T-cell (primary cell): ENCODE measurements around the gene RGS8. TPM values are rescaled to one million over a fixed set of nuclear protein-coding genes. Genes with fewer than 3 reads are reported as not detected.

Experiments used
- ATAC-seq, 4 experiments: fragments of 200-7000 bp in 3 of 4; fragments of 150-1000 bp in 1 of 4; cut with Tn5 transposase; replicated peaks in 1 of 4; 1 replicate in 3 of 4; 2 replicates in 1 of 4; pipeline ENCODE4 v1.10.0; 2021; ENCODE audit warnings: moderate library complexity in 3 of 4, mild to moderate bottlenecking in 2 of 4, moderate number of reproducible peaks in 1 of 4
- CTCF ChIA-PET, 2 donors: fragments of 300-600 bp; sonication (Branson Sonifier 250); formaldehyde crosslinking; loops; one replicate each; lab custom pipeline; 2022; ENCODE audit warnings: antibody characterized with exemption in 2 of 2; lab: Charles Lee
- POLR2A ChIA-PET, 2 donors: fragments of 300-600 bp; sonication (Branson Sonifier 250); formaldehyde crosslinking; loops; one replicate each; lab custom pipeline; 2022; ENCODE audit warnings: antibody characterized with exemption in 2 of 2; lab: Charles Lee
- DNase-seq, 35 experiments: peaks; one replicate each; pipeline versions ENCODE4 v3.0.0 to v3.0.0-alpha.2; 2013 to 2023
- H3K27ac ChIP-seq: one replicate; pipeline ENCODE4 v1.5.1; 2013; ENCODE audit warnings: low read length
- H3K27me3 ChIP-seq, 2 experiments: replicated peaks in 1 of 2; 1 replicate in 1 of 2; 2 replicates in 1 of 2; pipeline versions ENCODE4 v1.6.1 to v1.7.0; 2013; ENCODE audit warnings: low read length in 1 of 2, mixed read lengths in 1 of 2; ENCODE audit not compliant: control insufficient read depth in 2 of 2, insufficient read depth in 2 of 2; ENCODE audit errors: extremely low read depth in 1 of 2
- H3K36me3 ChIP-seq, 2 donors: 1 replicate in 1 of 2; 2 replicates in 1 of 2; pipeline versions ENCODE4 v1.6.1 to v1.7.0; 2013; ENCODE audit warnings: low read length in 1 of 2; ENCODE audit not compliant: control insufficient read depth in 2 of 2, insufficient read depth in 1 of 2; ENCODE audit errors: extremely low read depth in 1 of 2
- H3K4me1 ChIP-seq, 2 experiments: 1 replicate in 1 of 2; 2 replicates in 1 of 2; pipeline versions ENCODE4 v1.6.1 to v1.7.0; 2013; ENCODE audit warnings: low read length in 2 of 2, mixed read lengths in 1 of 2; ENCODE audit not compliant: insufficient read depth in 2 of 2, control insufficient read depth in 1 of 2; ENCODE audit errors: extremely low read depth in 1 of 2
- H3K4me3 ChIP-seq, 2 donors: 1 replicate in 1 of 2; 2 replicates in 1 of 2; pipeline versions ENCODE4 v1.5.1 to v1.7.0; 2013; ENCODE audit warnings: mild to moderate bottlenecking in 2 of 2, low read length in 1 of 2, moderate library complexity in 1 of 2; ENCODE audit not compliant: control insufficient read depth in 1 of 2; ENCODE audit errors: extremely low read depth in 1 of 2
- H3K9me3 ChIP-seq: 2 replicates; pipeline ENCODE4 v1.7.0; 2013
- H3K27ac Mint-ChIP-seq, 2 donors: one replicate each; pipeline ENCODE4 v1.8.0; 2020 to 2021; ENCODE audit warnings: mild to moderate bottlenecking in 2 of 2, mixed read lengths in 2 of 2
- H3K27me3 Mint-ChIP-seq, 2 donors: one replicate each; pipeline ENCODE4 v1.8.0; 2021 to 2022; ENCODE audit warnings: mixed read lengths in 2 of 2
- H3K36me3 Mint-ChIP-seq: one replicate; pipeline ENCODE4 v1.8.0; 2021; ENCODE audit warnings: mixed read lengths
- H3K4me1 Mint-ChIP-seq, 3 donors: one replicate each; pipeline ENCODE4 v1.8.0; 2020 to 2022; ENCODE audit warnings: mixed read lengths in 3 of 3, mild to moderate bottlenecking in 1 of 3
- H3K4me3 Mint-ChIP-seq, 3 donors: one replicate each; pipeline ENCODE4 v1.8.0; 2020 to 2022; ENCODE audit warnings: mild to moderate bottlenecking in 3 of 3, mixed read lengths in 3 of 3, moderate library complexity in 3 of 3
- H3K9me3 Mint-ChIP-seq, 3 donors: one replicate each; pipeline ENCODE4 v1.8.0; 2020 to 2022; ENCODE audit warnings: mixed read lengths in 3 of 3
- WGBS: methylation state at CpG from one replicate; pipeline ENCODE4 v1.1.5; 2013; ENCODE audit warnings: missing lambda C conversion rate; ENCODE audit not compliant: insufficient coverage; 5-methylcytosine and 5-hydroxymethylcytosine counted together
- total RNA-seq, 35 experiments: library from RNA in 6 of 35; stranded (reverse) in 6 of 35; fragments of 120-200 nt in 1 of 35; gene quantifications; one replicate each; pipeline versions ENCODE4 v1.2.1 to v1.2.4 and lab custom pipeline; 2013 to 2026

The RGS8 gene
- total RNA-seq, 5 donors from 2014 or later (not counting 1 experiment from before 2014, with no cell fraction given) = not detected

- no CpG with 5 or more reads among the region's 11 CpGs for WGBS
- no peaks in the 10 kb centered on the region for H3K9me3 Mint-ChIP-seq
- Histone ChIP-seq H3K9me3 (no peaks in the 10 kb centered on the region), H3K36me3 (no peaks in the 10 kb centered on the region), H3K27me3 (peaks cover 5 to 14% of the 10 kb centered on the region in 2 experiments), H3K27ac (no peak overlapping the region), H3K4me1 (no peaks in the 10 kb centered on the region), H3K4me3 (no peak overlapping the region)
- ChIA-PET POLR2A (no interaction called here), CTCF (interaction anchor here in 1 of 2 donors (0.6 kb wide), 1 partner anchor 535 kb away, joined by 3 read pairs; no protein-coding TSS in a partner anchor)
- no peak overlapping the region for H3K27ac Mint-ChIP-seq
- no peak for ATAC-seq
- H3K4me1 Mint-ChIP-seq = peaks cover 0 to 8% (median 0%) of the 10 kb centered on the region in 3 donors
- no peak for DNase-seq
- H3K4me3 Mint-ChIP-seq = no peak overlapping the region
- peaks cover 10 to 19% of the 10 kb centered on the region in 2 donors for H3K27me3 Mint-ChIP-seq
- H3K36me3 Mint-ChIP-seq = no peaks in the 10 kb centered on the region
Measured at GRCh38 chr1:182670032-182670749, 14.2 kb downstream of the RGS8 start.

DNA sequence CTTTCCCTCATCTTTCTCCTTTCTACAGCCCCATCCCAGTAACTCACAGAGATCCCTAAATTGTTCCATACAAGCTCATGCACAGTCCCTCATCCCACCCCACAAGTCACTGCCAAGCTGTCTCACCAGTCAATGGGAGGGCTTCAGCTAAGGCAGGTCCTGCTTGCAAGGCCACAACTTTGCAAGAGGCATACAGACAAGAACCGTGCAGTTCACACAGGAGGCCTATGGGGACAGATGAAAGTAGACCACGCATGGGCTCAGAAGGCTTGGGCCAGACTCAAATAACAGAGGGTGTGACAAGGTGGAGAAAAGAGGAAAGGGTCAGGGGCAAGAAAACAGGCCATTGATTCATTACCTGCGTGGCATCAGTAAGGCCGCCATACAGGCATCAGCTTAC, 15.1 kb downstream of the RGS8 start:
- no peaks in the 10 kb centered on the region for H3K36me3 Mint-ChIP-seq
- no peak overlapping the region for H3K4me3 Mint-ChIP-seq
- H3K27ac ChIP-seq = no peak overlapping the region
- H3K4me1 Mint-ChIP-seq = peaks cover 0 to 11% (median 0%) of the 10 kb centered on the region in 3 donors
- 96% methylated on average over 4 of the region's 4 CpGs for whole genome bisulfite sequencing
- H3K27me3 Mint-ChIP-seq = peaks cover 10 to 19% of the 10 kb centered on the region in 2 donors
- no peaks in the 10 kb centered on the region for H3K4me1 ChIP-seq
- H3K36me3 ChIP-seq = no peaks in the 10 kb centered on the region
- H3K9me3 ChIP-seq = no peaks in the 10 kb centered on the region
- no peak overlapping the region for H3K4me3 ChIP-seq
- H3K27me3 ChIP-seq = peaks cover 5 to 14% of the 10 kb centered on the region in 2 experiments
- POLR2A ChIA-PET = no interaction called here
- DNase-seq (no peak), ATAC-seq (no peak)
- H3K27ac Mint-ChIP-seq = no peak overlapping the region
- no peaks in the 10 kb centered on the region for H3K9me3 Mint-ChIP-seq
- CTCF ChIA-PET = no interaction called here

DNA sequence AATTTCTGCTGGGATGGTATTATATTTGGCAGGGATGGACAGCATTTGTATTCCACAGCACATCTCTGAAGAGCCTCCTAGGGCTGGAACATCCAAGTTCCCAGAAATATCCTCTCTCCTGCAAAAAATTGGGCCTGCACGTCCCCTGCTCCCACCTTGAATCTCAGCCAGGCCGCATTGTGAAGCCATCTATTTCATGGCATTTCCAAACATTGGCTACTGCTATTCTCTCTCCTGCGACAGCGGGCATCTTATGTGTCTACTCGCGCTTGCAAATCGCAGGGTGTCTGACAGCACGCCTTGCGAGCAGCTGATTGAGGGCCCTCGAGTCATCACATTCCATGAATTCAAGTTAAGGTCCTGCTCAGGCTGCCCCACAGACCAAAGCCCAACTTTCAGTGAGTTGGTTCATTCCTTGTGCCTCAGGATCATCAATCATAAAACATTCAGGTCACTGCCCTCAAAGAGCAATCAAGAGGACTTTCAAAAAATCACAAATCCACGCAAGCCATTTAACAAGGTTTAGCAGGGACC, 15.8 kb downstream of the RGS8 start:
- H3K4me3 Mint-ChIP-seq = no peak overlapping the region
- DNase-seq (no peak), ATAC-seq (no peak)
- peaks cover 10 to 19% of the 10 kb centered on the region in 2 donors for H3K27me3 Mint-ChIP-seq
- ChIA-PET CTCF (no interaction called here), POLR2A (no interaction called here)
- peaks cover 0 to 11% (median 0%) of the 10 kb centered on the region in 3 donors for H3K4me1 Mint-ChIP-seq
- no peaks in the 10 kb centered on the region for H3K36me3 ChIP-seq
- no peak overlapping the region for H3K4me3 ChIP-seq
- 96% methylated on average over 10 of the region's 11 CpGs for WGBS
- H3K27me3 ChIP-seq = peaks cover 5 to 14% of the 10 kb centered on the region in 2 experiments
- H3K27ac Mint-ChIP-seq = no peak overlapping the region
- no peaks in the 10 kb centered on the region for H3K9me3 Mint-ChIP-seq
- no peaks in the 10 kb centered on the region for H3K36me3 Mint-ChIP-seq
- no peaks in the 10 kb centered on the region for H3K9me3 ChIP-seq
- H3K4me1 ChIP-seq = no peaks in the 10 kb centered on the region
- H3K27ac ChIP-seq = no peak overlapping the region

DNA sequence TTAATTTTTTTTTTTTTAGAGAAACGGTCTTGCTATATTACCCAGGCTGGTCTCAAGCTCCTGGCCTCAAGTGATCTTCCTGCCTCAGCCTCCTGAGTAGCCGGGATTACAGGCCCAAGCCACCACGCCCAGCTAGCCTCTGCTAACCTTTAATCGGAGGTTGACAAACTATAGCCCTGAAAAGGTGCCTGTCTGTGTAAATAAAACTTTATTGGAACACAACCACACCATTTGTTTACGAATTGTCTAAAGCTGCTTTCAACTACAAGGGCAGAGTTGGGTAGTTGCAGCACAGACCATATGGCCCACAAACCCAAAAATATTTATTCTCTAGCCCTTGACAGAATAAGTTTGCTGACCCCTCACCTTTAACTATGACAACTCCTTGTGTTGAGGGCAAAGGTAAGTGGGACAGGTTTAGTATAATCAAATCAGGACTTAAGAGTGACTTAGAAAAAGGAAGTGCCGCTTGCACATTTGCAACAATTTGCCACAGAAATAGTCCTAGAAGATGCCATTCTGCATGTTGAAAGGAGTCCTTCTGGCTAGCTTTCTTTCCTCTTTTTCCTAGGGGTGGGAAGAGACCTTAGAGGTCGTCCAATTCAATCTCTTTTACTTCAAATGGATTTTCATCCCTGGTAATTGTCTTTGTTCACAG, 16.4 kb downstream of the RGS8 start:
- WGBS = 89% methylated on average over 5 of the region's 7 CpGs
- CTCF ChIA-PET = interaction anchor here in 1 of 2 donors (0.7 kb wide), 1 partner anchor 72 kb away, joined by 4 read pairs; no protein-coding TSS in a partner anchor

DNA sequence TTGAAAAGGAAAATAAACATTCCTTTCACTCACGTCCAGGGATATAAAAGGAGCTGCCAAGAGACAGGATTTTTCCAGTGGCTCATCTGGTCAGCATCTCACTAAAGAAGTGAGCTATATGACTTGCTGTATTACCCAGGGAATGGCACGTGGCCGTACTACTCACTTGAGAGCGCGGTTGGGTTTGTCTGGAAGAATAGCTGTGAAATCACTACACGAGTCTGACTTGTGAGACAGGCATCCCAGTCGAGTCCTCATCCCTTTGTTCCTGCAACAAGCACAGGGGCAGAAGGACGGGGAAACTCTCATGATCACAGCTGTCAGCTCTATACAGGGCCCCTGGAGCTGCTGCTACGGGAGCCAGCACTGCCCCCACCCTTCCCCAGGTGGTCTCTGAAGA, 17.7 kb downstream of the RGS8 start:
- Histone ChIP-seq H3K27me3 (peaks cover 2 to 7% of the 10 kb centered on the region in 2 experiments), H3K4me1 (no peaks in the 10 kb centered on the region), H3K36me3 (no peaks in the 10 kb centered on the region), H3K9me3 (no peaks in the 10 kb centered on the region), H3K27ac (no peak overlapping the region), H3K4me3 (no peak overlapping the region)
- ChIA-PET POLR2A (interaction anchor here in 1 of 2 donors (0.6 kb wide), 1 partner anchor 80 kb away, joined by 3 read pairs; no protein-coding TSS in a partner anchor), CTCF (interaction anchor here (0.6 to 1.2 kb wide), 7 partner anchors 11 to 70 kb away, joined by 3 to 4 read pairs (median 3); no protein-coding TSS in a partner anchor)
- DNase-seq (no peak), ATAC-seq (no peak)
- 74% methylated on average over 8 of the region's 9 CpGs for WGBS
- H3K27me3 Mint-ChIP-seq = peaks cover 7 to 11% of the 10 kb centered on the region in 2 donors
- peaks cover 0 to 11% (median 0%) of the 10 kb centered on the region in 3 donors for H3K4me1 Mint-ChIP-seq
- no peak overlapping the region for H3K27ac Mint-ChIP-seq
- H3K36me3 Mint-ChIP-seq = no peaks in the 10 kb centered on the region
- no peaks in the 10 kb centered on the region for H3K9me3 Mint-ChIP-seq
- no peak overlapping the region for H3K4me3 Mint-ChIP-seq

More for the DNA sequence above, 16.4 kb downstream of the RGS8 start:
- Histone ChIP-seq H3K4me1 (no peaks in the 10 kb centered on the region), H3K27ac (no peak overlapping the region), H3K9me3 (no peaks in the 10 kb centered on the region), H3K36me3 (no peaks in the 10 kb centered on the region), H3K27me3 (peaks cover 5 to 14% of the 10 kb centered on the region in 2 experiments), H3K4me3 (no peak overlapping the region)
- POLR2A ChIA-PET = no interaction called here
- ATAC-seq (no peak), DNase-seq (no peak)
- no peaks in the 10 kb centered on the region for H3K9me3 Mint-ChIP-seq
- peaks cover 10 to 19% of the 10 kb centered on the region in 2 donors for H3K27me3 Mint-ChIP-seq
- H3K4me3 Mint-ChIP-seq = no peak overlapping the region
- no peak overlapping the region for H3K27ac Mint-ChIP-seq
- peaks cover 0 to 11% (median 0%) of the 10 kb centered on the region in 3 donors for H3K4me1 Mint-ChIP-seq
- no peaks in the 10 kb centered on the region for H3K36me3 Mint-ChIP-seq

- Histone ChIP-seq H3K36me3 (no peaks in the 10 kb centered on the region), H3K4me1 (no peaks in the 10 kb centered on the region), H3K9me3 (no peaks in the 10 kb centered on the region), H3K27ac (no peak overlapping the region), H3K4me3 (no peak overlapping the region), H3K27me3 (peaks cover 0 to 2% of the 10 kb centered on the region in 2 experiments)
- H3K9me3 Mint-ChIP-seq = no peaks in the 10 kb centered on the region
- no peak overlapping the region for H3K4me3 Mint-ChIP-seq
- no peaks in the 10 kb centered on the region for H3K36me3 Mint-ChIP-seq
- ATAC-seq = no peak
- WGBS = no CpG with 5 or more reads among the region's 3 CpGs
- ChIA-PET POLR2A (no interaction called here), CTCF (no interaction called here)
- peaks cover 0 to 10% (median 0%) of the 10 kb centered on the region in 3 donors for H3K4me1 Mint-ChIP-seq
- H3K27ac Mint-ChIP-seq = no peak overlapping the region
- H3K27me3 Mint-ChIP-seq = peaks cover 0 to 4% of the 10 kb centered on the region in 2 donors
- no peak for DNase-seq
Measured at GRCh38 chr1:182664296-182664695, 20.1 kb downstream of the RGS8 start.
